Stimulated activated CD8-positive, alpha-beta memory T cell treated with anti-CD3 and anti-CD28 coated beads, Interleukin-12 subunit alpha, Interleukin-12 subunit beta, amount 100 ng/mL, for 24 hours (primary cell): ENCODE data around the gene DCN.

Experiments used
- DNase-seq: peaks from one replicate; pipeline ENCODE4 v3.0.0-alpha.2; 2020; ENCODE audit errors: extremely low read depth

Gene DCN

DNA sequence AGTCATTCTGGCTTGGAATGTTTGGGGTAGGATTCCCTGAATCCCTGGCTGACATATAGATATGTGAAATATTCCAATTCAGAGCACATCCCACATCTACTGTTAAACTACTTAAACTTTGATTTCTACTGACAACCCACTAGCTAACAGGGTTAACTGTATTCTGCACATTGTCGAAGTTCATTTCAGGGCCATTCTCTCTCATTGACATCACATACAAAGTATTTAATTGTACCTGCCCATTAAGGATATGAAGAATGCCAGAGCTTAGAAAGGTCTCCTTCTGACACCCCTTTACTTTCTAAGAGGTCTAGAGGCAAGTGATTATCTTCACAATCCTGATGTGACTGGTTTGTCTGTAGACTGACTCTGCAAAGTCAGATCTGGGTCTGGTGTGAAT is 2.8 kb upstream of the DCN start:
- DNase-seq = no peak

DNA sequence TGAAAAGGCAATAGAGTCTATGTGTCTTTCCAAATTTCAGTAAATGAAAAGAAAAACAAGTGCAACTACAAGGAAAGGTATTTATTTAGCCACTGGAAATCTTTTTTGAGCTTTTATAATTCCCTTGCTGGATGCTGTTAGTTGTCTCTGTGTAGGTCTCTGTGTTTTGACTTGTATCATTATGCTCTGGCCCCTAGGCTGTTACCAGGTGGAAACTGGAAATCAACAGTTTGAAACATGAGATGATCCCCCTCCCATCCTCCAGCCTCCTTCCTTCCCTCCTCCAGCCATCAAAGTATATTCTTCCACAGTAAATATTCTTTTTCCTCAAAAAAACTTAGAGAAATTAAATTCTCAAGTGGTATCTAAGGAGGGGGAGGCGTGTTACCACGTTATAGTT is 934 bp upstream of the DCN start:
- DNase-seq = no peak

DNA sequence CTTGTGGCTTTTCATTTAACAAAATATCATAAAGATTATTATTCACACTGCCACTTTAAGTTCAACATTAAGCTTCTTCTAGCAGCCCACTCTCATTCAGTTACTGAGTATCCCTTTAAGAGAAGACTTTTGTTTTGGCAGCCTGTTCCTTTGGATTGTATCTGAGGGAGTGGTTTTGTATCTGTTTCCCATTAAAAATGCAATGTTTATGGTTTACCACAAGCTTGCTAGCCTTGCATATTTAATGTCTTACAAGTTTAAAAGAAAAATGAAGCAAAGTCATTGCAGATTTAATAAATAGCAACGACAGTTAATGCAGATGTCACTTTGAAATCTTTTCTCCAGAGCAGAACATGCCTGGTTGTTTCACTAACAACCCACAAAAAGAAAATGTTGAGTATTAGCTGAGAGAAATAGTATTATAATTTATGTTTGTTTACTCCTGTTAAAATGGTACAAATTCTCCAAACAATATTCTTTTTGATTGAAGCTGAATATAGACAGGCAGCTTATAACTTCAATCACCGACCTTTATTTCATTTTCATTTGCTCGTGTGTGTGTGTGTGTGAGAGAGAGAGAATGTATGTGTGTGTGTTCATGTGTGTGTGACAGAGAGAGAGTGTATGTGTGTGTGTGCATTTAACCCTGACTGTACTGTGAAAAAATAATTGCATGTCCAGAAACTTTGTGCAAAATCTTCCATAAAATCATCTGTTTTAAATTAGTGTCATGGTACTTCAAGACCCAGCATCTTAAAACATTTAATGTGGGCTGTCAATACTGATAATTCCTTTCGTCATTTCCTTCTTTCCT is 1.8 kb downstream of the DCN start:
- DNase-seq = no peak

- DNase-seq = no peak
Observed at GRCh38 chr12:91179966-91180561, 2.6 kb downstream of the DCN start.

GRCh38 chr12:91179315-91179714 is 3.3 kb downstream of the DCN start:
- no peak for DNase-seq

GRCh38 chr12:91178781-91179180 is 3.8 kb downstream of the DCN start:
- no peak for DNase-seq

GRCh38 chr12:91178139-91178561 is 4.5 kb downstream of the DCN start:
- DNase-seq = no peak

DNA sequence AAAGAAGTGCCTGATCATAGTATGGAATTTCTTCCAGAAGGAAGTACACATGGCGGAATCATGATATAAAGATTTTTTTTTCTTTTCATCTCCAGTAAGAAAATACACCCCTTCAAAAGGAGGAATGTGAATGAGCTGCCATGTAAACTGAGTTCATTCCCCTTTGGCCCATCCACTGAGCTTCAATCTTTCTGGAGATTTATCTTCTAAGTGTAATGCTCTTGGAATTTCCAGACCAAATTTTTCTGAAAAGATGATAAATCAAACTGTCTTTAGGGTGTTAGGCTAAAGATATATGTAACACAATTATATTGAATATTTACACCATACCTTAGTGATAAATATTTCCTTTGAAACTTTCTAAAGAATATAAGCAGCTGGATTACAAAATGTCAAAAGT is 5.2 kb downstream of the DCN start:
- no peak for DNase-seq

- no peak for DNase-seq
Observed at GRCh38 chr12:91176915-91177314, 5.7 kb downstream of the DCN start.

- DNase-seq = no peak
Observed at GRCh38 chr12:91176358-91176757, 6.3 kb downstream of the DCN start.

GRCh38 chr12:91173124-91173523 is 9.5 kb downstream of the DCN start:
- DNase-seq = no peak

DNA sequence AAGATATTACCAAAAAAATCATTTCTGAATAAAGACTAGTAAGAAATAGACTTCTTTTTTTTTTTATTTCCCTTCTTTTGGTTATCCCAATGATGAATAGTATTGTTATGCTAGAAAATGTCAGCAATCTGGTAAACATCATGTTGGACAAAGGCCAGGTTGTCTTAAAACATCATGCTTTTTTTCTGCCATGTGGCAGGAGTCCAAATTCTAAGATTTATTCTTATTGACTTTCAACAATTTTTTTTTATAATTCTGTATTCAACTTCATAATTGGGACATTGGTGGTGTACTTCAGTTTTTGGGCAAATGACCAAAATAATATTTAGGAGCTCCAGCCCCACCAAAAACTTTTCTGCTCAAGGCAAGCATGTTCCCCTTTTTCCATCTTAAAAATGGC is 10.5 kb downstream of the DCN start:
- no peak for DNase-seq

DNA sequence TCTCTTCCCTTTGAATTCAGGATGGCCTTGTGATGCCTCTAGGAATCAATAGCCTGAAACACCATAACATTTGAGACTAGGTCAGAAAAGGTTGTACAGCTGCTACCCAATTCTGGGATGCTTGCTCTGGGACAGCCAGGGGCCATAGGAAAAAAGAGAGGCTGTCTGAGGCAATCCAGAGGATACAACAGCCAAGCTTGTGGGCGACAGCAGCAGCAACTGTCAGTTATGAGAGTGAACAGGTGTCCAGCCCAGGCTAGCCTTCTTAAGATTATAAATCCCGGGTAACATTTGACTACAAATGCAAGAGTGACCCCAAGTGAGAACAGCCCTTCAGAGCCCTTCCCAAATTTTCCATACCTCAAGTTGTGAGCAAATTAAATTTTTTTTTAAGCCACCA is 11.1 kb downstream of the DCN start:
- DNase-seq = no peak

- no peak for DNase-seq
Observed at GRCh38 chr12:91163116-91163515, 19.5 kb downstream of the DCN start.

DNA sequence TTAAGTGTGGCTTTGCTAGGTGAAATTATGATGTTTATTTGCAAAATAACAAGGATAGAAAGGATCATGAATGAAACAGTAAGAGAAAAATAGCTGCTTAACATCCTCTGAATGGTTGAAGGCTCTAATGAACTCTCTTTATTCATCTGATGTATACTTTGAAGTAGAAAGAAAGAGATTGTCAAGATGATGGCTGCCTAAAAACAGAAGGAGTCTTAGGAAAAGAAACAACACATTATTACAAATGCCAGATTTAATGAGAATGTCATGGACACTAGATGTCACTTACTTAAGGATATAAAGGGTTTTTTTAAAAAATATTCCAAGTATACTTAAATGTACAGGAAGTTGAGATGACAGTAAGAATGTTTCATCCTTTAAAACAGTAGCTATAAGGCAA is 21.6 kb downstream of the DCN start:
- DNase-seq = no peak

GRCh38 chr12:91155990-91156389 is 26.6 kb downstream of the DCN start:
- DNase-seq = no peak

DNA sequence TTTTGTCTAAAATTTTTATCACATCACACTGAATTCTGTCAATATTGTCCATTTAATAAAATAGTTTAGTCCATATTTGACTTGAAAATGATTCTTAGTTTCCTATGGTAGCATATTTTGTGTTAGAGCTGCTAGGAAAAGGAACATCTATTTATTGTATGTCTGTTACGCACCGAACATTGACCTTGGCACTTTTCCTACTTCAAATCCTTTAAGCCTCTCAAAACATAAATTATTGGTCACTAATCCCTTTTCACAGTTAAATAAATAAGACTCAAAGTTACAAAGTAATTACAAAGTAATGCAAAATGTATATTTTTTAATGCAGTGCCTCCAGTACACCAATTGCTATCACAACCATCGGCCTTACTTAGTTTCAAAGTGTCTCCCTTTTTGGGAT is 28.5 kb downstream of the DCN start:
- no peak for DNase-seq

- DNase-seq = no peak
Observed at GRCh38 chr12:91144053-91144452, 38.6 kb downstream of the DCN start.

- DNase-seq = no peak
Observed at GRCh38 chr12:91143206-91143605, 39.4 kb downstream of the DCN start.

DNA sequence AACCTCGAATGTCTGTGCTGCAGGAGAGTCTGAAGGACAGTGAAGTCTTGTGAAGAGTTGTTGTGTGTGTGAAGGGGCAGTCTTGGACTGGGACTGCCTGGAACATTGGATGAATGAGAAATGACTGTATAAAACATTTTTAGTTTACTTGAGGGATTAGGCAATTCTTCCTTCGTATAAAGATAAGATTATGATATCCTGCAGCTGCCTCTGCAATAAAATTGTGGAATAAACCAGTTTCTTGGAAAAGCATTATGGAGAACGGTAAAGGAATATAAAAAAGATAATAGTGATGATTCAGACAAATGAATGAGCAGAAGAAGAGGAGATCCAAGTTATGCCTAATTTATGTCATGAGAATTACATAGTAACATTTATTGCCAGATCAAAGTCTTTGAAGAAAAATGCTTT is 40.4 kb downstream of the DCN start:
- no peak for DNase-seq

DNA sequence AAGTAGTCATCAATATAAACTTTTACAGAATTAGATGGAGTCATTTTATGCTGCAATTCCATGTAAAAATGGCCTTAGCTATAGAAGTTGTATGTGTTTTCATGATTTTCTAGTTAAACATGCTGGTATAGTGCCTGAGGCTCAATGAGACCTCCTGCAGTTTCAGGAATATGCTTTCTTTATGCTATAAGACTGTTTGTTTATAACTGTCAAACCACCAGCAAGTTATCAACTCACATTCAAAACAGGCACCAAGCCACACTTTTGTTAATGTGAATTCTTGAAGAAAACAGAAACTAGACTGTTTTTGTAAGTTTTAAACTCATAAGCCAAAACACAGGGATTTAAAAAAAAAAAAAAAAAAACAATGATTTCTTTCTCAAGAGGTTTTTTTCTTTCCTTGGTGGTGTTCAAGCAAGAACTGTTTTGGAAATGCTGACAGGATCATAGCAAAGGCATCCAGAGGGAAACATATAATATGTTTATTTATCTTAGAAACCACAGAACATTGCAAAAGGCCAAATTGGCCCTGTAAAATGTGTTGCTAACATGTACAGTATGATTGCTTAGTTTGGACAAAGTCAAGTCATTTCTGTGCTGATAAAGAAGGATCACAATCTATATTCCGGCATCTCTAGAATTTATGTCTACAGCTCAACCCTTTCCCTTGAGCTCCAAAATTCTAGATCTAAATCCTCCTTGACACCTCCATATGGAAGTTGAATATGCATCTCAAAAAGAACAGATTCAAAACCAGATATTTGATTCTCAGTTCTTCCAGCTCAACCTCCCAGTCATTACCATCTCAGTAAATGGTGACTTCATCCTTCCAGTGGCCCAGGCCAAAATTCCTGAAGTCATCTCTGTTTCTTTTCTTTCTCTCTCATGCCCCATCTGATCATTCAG is 42.3 kb downstream of the DCN start:
- DNase-seq = no peak

DNA sequence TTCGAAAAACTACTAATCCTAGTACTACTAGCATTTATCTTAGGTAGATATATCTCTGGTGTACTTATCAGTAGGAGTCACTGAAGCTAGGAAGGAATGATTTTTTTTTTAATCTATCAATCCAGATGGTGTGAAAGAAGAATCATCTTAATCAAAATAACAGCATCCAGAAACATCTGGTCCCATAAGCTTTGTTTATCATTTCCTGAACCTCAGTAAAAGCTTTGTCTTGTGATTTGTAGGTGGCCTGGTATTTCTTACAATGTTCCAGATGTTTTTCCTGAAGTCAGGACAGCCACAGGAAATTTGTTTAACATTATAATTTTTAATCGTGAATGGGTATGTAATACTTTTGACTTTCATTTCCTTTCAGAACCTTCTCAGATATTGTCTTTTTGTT is 43.3 kb downstream of the DCN start:
- DNase-seq = no peak
